HepG2 (cell line): Measurements from ENCODE around the gene PSD. TPM values are rescaled to one million over a fixed set of nuclear protein-coding genes. Genes with fewer than 3 reads are reported as not detected.

Experiments
- AGO2 ChIP-seq: fragments of 200-400 bp; formaldehyde crosslinking; optimal IDR thresholded peaks from 2 replicates; pipeline ENCODE3; 2017; ENCODE audit warnings: mild to moderate bottlenecking, low read depth, low read length, moderate library complexity
- GFI1 ChIP-seq: sonication (generic); formaldehyde crosslinking; IDR thresholded peaks from 2 replicates; pipeline ENCODE4 v1.5.0; 2020; ENCODE audit warnings: missing genetic modification reagents, mild to moderate bottlenecking, borderline replicate concordance
- HMG20B ChIP-seq: conservative IDR thresholded peaks from 2 replicates; pipeline ENCODE4 v1.6.1; 2016; ENCODE audit warnings: missing genetic modification reagents, missing compliant biosample characterization
- ISL2 ChIP-seq: sonication (generic); formaldehyde crosslinking; IDR thresholded peaks from 2 replicates; pipeline ENCODE4 v1.5.0; 2020; ENCODE audit warnings: missing genetic modification reagents
- MNT ChIP-seq: fragments of 450-650 bp; IDR thresholded peaks from 2 replicates; pipeline ENCODE4 v1.6.1; 2016
- NCOA1 ChIP-seq: sonication (generic); formaldehyde crosslinking; IDR thresholded peaks from 2 replicates; pipeline ENCODE4 v1.9.0; 2021; ENCODE audit warnings: missing genetic modification reagents
- ONECUT2 ChIP-seq: sonication (generic); formaldehyde crosslinking; IDR thresholded peaks from 2 replicates; pipeline ENCODE4 v1.4.0; 2020; ENCODE audit warnings: missing genetic modification reagents
- SAFB2 ChIP-seq: sonication (generic); formaldehyde crosslinking; IDR thresholded peaks from 2 replicates; pipeline ENCODE4 v1.5.1; 2020; ENCODE audit warnings: missing genetic modification reagents, low read depth, mild to moderate bottlenecking, borderline replicate concordance
- SKIL ChIP-seq: sonication (generic); formaldehyde crosslinking; IDR thresholded peaks from 2 replicates; pipeline ENCODE4 v1.8.0; 2022; ENCODE audit warnings: missing genetic modification reagents, mild to moderate bottlenecking, moderate library complexity, borderline replicate concordance
- SRSF9 ChIP-seq: fragments of 200-400 bp; formaldehyde crosslinking; IDR thresholded peaks from 2 replicates; pipeline ENCODE4 v1.6.1; 2018; ENCODE audit warnings: borderline replicate concordance, mild to moderate bottlenecking, low read depth, low read length; ENCODE audit not compliant: insufficient read depth, poor library complexity, severe bottlenecking
- TP53 ChIP-seq: sonication (generic); formaldehyde crosslinking; conservative IDR thresholded peaks from 2 replicates; pipeline ENCODE4 v1.4.0; 2020; ENCODE audit warnings: missing genetic modification reagents
- ZBTB39 ChIP-seq: sonication (generic); formaldehyde crosslinking; IDR thresholded peaks from 2 replicates; pipeline ENCODE4 v1.5.0; 2020; ENCODE audit warnings: missing genetic modification reagents
- ZFP37 ChIP-seq: sonication (generic); formaldehyde crosslinking; IDR thresholded peaks from 2 replicates; pipeline ENCODE4 v1.4.0; 2020; ENCODE audit warnings: missing genetic modification reagents, borderline replicate concordance
- ZIK1 ChIP-seq: sonication (generic); formaldehyde crosslinking; IDR thresholded peaks from 2 replicates; pipeline ENCODE4 v1.5.0; 2020; ENCODE audit warnings: mild to moderate bottlenecking, low read depth, missing genetic modification reagents, borderline replicate concordance
- ZNF232 ChIP-seq: sonication (generic); formaldehyde crosslinking; IDR thresholded peaks from 2 replicates; pipeline ENCODE4 v1.4.0; 2020; ENCODE audit warnings: missing genetic modification reagents, borderline replicate concordance
- ZNF234 ChIP-seq: sonication (generic); formaldehyde crosslinking; conservative IDR thresholded peaks from 2 replicates; pipeline ENCODE4 v1.5.1; 2020; ENCODE audit warnings: mild to moderate bottlenecking, missing genetic modification reagents
- ZNF280B ChIP-seq: sonication (generic); formaldehyde crosslinking; IDR thresholded peaks from 2 replicates; pipeline ENCODE4 v1.5.0; 2020; ENCODE audit warnings: missing genetic modification reagents, mild to moderate bottlenecking, borderline replicate concordance
- ZNF331 ChIP-seq: sonication (generic); formaldehyde crosslinking; IDR thresholded peaks from 2 replicates; pipeline ENCODE4 v1.4.0; 2020; ENCODE audit warnings: missing genetic modification reagents
- ZNF333 ChIP-seq: sonication (generic); formaldehyde crosslinking; IDR thresholded peaks from 2 replicates; pipeline ENCODE4 v1.4.0; 2020; ENCODE audit warnings: mild to moderate bottlenecking, missing genetic modification reagents, borderline replicate concordance
- ZNF577 ChIP-seq: sonication (generic); formaldehyde crosslinking; IDR thresholded peaks from 2 replicates; pipeline ENCODE4 v1.4.0; 2020; ENCODE audit warnings: mild to moderate bottlenecking, low read depth, missing genetic modification reagents, borderline replicate concordance
- ZNF746 ChIP-seq: sonication (generic); formaldehyde crosslinking; IDR thresholded peaks from 2 replicates; pipeline ENCODE4 v1.8.0; 2022; ENCODE audit warnings: mild to moderate bottlenecking, missing genetic modification reagents
- ZNF879 ChIP-seq: sonication (generic); formaldehyde crosslinking; IDR thresholded peaks from 2 replicates; pipeline ENCODE4 v1.8.1; 2023; ENCODE audit warnings: missing genetic modification reagents
- polyA plus RNA-seq, 8 experiments: library from polyadenylated mRNA; depleted of rRNA in 3 of 8; stranded (reverse) in 7 of 8; unstranded in 1 of 8; fragments of >200 nt; fragmentation: Illumina TruSeq in 4 of 8; extraction: Trizol in 4 of 8; gene quantifications; 2 replicates each; pipeline versions ENCODE4 v1.2.1 to v1.2.3, GENCODE V29; 2011 to 2016; ENCODE audit warnings: low read depth in 4 of 8, missing spikeins in 1 of 8, mixed read lengths in 1 of 8; ENCODE audit not compliant: insufficient read depth in 1 of 8
- total RNA-seq, 5 experiments: library from RNA; depleted of rRNA; stranded (reverse); fragments of >200 nt; fragmentation: Illumina TruSeq; extraction: Trizol; gene quantifications; 2 replicates each; pipeline ENCODE4 v1.2.3, GENCODE V29; 2016; ENCODE audit warnings: low read depth in 1 of 5

Gene PSD
- total and polyA plus RNA-seq, 2 of the 13 experiments (the other 11 are each of a cell fraction or from before 2014, with no cell fraction given) = 0.35 to 0.58 TPM

- TF ChIP-seq SKIL (CRISPR knock-in tag) (no peak), ISL2 (CRISPR knock-in tag) (no peak), AGO2 (peak; percentile 51), ZNF577 (CRISPR knock-in tag) (no peak), ZNF280B (no peak; the same call in 1 of the 2 replicates), ZNF232 (CRISPR knock-in tag) (no peak), ZNF879 (no peak), SRSF9 (no peak), ZIK1 (CRISPR knock-in tag) (peak; percentile 43; the same call in 1 of the 2 replicates), MNT (no peak), SAFB2 (CRISPR knock-in tag) (no peak), GFI1 (CRISPR knock-in tag) (0 out of 2 replicates have a peak, but pooled peaks have one; percentile 38), ZFP37 (CRISPR knock-in tag) (no peak), ZBTB39 (no peak), ZNF333 (CRISPR knock-in tag) (no peak), ZNF746 (CRISPR knock-in tag) (no peak), NCOA1 (no peak), ZNF234 (0 out of 2 replicates have a peak, but pooled peaks have one; percentile 49), ZNF331 (no peak), HMG20B (CRISPR knock-in tag) (no peak), TP53 (CRISPR knock-in tag) (no peak), ONECUT2 (no peak)
Measured at GRCh38 chr10:102421757-102422512, 3.4 kb upstream of the PSD start (continued).
